Stimulated activated CD8-positive, alpha-beta memory T cell treated with anti-CD3 and anti-CD28 coated beads, Interleukin-15, amount 100 ng/mL, for 24 hours (primary cell): ENCODE measurements around the gene RUNX2.
"Not testable (repeated sequence)": the region's sequence is repeated elsewhere in the genome, so short reads cannot be mapped to it uniquely, and the experiment has no call there.

Source experiments
- DNase-seq: peaks from one replicate; pipeline ENCODE4 v3.0.0-alpha.2; 2020; ENCODE audit warnings: low read depth

The RUNX2 gene

DNA sequence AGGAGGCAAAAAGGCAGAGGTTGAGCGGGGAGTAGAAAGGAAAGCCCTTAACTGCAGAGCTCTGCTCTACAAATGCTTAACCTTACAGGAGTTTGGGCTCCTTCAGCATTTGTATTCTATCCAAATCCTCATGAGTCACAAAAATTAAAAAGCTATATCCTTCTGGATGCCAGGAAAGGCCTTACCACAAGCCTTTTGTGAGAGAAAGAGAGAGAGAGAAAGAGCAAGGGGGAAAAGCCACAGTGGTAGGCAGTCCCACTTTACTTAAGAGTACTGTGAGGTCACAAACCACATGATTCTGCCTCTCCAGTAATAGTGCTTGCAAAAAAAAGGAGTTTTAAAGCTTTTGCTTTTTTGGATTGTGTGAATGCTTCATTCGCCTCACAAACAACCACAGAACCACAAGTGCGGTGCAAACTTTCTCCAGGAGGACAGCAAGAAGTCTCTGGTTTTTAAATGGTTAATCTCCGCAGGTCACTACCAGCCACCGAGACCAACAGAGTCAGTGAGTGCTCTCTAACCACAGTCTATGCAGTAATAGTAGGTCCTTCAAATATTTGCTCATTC is at the start of gene RUNX2:
Gene RUNX2, plus strand, starts transcription at position 375 of the 567 bp plus-strand sequence. CDS start 397 bp downstream, outside the sequence.
- DNase-seq = no peak

- DNase-seq = no peak
Observed at GRCh38 chr6:45278367-45278766, 49.8 kb upstream of the RUNX2 start.

- not testable (repeated sequence) for DNase-seq
Observed at GRCh38 chr6:45286707-45287106, 41.4 kb upstream of the RUNX2 start.

GRCh38 chr6:45289751-45290514 is 38.2 kb upstream of the RUNX2 start:
- DNase-seq = no peak

GRCh38 chr6:45293306-45293705 is 34.8 kb upstream of the RUNX2 start:
- no peak for DNase-seq

- DNase-seq = not testable (repeated sequence)
Observed at GRCh38 chr6:45294065-45294701, 33.9 kb upstream of the RUNX2 start.

GRCh38 chr6:45297320-45297719 is 30.8 kb upstream of the RUNX2 start:
- no peak for DNase-seq

- DNase-seq = no peak
Observed at GRCh38 chr6:45299096-45299581, 29.0 kb upstream of the RUNX2 start.

GRCh38 chr6:45300736-45301135 is 27.4 kb upstream of the RUNX2 start:
- DNase-seq = no peak

GRCh38 chr6:45301348-45302142 is 26.6 kb upstream of the RUNX2 start:
- no peak for DNase-seq

DNA sequence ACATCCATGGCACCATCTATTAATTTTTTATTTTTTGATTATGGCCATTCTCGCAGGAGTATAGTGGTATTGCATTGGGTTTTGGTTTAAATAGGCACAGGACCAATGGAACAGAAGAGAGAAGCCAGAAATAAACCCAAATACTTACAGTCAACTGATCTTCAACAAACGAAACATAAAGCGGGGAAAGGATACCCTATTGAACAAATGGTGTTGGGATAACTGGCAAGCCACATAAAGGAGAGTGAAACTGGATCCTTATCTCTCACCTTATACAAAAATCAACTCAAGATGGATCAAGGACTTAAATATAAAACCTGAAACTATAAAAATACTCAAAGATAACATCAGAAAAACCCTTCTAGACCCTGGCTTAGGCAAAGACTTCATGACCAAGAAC is 25.3 kb upstream of the RUNX2 start:
- no peak for DNase-seq

DNA sequence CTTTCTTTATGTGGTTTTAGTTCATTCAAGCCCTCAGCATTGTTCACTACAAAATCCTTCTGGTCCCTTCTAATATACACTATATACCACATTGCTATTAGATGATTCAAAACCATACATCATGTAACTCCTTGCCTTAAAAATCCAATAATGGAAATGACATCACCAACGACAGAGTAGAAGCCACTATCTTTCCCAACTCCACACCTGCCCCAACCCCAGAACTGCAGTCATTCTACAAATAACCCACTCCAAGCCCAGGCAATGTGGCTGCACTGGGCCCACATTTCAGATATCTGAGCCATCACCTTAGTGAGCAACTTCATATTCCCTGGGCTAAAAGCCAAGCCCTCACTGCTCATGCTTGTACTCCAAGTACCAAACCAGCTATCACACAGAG is 22.6 kb upstream of the RUNX2 start:
- no peak for DNase-seq

GRCh38 chr6:45310118-45310788 is 17.9 kb upstream of the RUNX2 start:
- DNase-seq = no peak

- DNase-seq = no peak
Observed at GRCh38 chr6:45314146-45314545, 14.0 kb upstream of the RUNX2 start.

GRCh38 chr6:45320349-45320748 is 7.8 kb upstream of the RUNX2 start:
- DNase-seq = no peak

DNA sequence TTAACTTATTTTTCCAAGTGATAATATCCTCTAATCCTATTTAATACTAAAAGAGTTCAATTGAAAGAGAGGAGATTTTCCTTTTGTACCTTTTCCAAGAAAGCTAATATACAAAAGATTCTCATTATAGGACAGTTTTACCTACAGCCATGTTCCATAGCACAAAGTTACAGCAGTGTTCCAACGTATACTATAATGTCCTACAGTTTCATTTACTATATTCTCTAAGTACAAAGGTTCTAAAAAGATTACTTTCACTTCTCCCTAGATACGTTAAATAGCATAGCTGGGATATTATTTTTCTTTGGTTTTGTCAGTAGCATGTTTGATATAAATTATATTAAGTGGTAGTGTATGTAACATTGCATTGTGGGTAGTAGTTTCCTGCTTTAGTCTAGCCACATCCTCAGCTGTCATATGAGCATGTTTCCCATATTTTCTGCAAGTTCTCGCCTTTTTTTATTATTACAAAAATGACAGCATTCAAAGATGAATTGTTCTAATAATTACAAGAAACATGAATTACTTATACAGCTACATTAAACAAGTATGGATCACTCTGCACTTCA is 4.4 kb upstream of the RUNX2 start:
- no peak for DNase-seq

DNA sequence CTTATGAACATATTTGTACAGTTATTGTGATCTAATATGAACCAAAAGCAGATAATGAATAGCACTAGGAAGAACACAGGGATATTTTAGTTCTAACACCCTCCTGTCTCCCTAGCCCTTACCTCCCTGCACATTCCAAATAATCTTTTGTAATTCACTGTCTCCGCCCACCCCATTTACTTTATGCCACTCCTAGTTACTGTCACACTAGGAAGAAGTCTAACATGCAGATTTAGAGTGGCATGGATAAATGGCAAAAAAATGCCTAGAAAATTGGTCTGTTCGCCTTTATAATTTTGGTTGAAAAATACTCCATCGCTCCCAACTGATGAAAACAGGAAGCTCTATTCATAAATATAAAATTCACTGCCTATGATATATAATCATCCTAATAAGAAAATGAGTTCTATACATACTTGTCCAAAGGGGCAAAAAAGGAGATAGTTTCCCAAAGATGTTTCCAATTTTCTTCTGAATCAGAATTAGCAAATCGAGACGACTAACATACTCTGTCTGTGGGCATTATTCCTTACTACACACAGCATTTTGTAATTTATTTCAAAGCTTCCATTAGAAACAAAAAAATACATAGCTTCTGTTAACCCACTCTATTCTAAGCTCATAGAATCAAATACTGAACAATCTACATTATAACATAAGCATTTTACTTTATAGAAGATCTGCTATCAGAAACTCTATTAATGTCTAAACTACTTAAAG is 1.3 kb upstream of the RUNX2 start:
- no peak for DNase-seq

GRCh38 chr6:45328523-45328922 is 393 bp downstream of the RUNX2 start:
- no peak for DNase-seq

GRCh38 chr6:45344900-45345299 is 16.8 kb downstream of the RUNX2 start:
- DNase-seq = no peak

DNA sequence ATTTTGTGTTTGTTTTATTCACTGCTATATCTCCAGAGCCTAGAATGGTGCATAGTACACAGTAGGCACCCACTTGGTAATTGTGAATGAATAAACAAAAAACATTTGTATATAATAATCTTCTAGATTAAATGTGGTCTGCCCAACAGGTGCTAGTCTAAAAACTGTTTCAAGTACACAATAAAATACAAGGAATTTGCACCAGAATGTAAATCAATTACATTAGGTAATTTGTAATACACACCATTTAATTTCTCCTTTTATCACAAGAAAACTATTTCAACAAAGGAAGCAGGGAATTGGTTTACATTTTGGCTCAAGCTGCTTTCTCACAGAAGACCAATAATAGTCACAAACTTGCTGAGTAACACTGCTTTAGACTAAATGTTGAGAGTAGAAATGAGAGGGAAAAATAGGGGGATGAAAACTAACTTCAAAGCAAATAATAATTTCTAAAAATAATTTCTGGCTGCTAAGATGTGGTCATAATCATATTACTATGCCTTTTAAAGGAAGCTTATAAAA is 22.1 kb downstream of the RUNX2 start:
- DNase-seq = no peak

GRCh38 chr6:45351076-45351475 is 22.9 kb downstream of the RUNX2 start:
- no peak for DNase-seq
